ENCODE measurements around the gene DPY19L1. TPM values are rescaled to one million over a fixed set of nuclear protein-coding genes. Genes with fewer than 3 reads are reported as not detected.
"Not testable (repeated sequence)": the region's sequence is repeated elsewhere in the genome, so short reads cannot be mapped to it uniquely, and the experiment has no call there.

DPY19L1 gene
- total RNA-seq, 1 donor from 2014 or later = 65.2 TPM

DNA sequence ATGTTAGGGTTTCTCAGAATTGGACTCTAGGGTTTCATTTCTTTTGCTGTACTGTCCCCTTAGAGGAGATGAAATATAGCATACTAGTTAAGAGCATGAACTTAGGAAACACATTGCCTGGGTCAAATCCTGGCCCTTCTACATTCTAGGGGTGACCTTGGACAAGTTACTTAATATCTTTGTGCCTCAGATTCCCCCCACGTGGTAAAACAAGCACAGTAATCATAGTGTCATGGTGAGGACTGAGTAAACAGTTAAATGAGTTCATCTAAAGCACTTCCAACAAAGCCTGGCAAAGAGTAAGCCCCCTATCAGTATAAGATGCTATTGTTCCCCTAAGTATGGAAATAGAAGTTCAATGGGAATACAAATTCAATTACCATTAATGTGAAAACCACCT is 5.1 kb downstream of the DPY19L1 start:
- peak; percentile 22 for DNase-seq

DNA sequence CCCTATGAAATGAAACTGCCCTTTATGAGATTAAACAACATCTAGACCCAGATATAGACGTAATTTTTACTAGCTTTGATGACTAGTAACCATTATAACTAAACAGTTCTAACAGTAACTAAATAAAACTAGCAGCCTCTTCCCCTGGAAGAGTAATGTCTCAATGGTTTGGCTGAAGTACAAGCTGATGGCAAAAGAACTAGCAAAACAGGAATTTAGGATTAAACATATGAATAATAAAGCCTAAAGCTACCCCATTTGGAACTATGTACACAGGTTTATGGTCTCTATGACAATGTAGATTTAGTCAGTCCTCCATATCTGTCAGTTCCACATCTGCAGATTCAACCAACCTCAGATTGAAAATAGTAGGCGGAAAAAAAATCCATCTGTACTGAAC is 6.4 kb downstream of the DPY19L1 start:
- DNase-seq = no peak

DNA sequence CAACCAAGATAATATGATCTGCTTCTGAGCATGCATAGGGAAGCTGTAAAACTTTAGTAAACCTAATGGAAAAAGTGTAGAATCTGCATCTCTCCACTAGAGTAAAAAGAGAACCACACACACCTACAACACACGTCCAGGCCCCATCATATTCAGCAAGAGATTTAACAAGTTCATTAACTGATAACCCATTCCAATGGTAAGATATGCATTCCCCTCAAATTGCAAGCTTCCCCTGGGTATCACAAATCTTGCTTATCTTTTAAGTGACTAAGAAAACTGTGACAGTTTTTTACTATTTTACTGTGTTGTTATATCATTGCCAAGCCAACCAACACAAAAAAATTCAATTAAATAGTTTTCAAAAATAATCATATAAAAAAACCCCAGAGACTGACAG is 8.0 kb downstream of the DPY19L1 start:
- DNase-seq = no peak

DNA sequence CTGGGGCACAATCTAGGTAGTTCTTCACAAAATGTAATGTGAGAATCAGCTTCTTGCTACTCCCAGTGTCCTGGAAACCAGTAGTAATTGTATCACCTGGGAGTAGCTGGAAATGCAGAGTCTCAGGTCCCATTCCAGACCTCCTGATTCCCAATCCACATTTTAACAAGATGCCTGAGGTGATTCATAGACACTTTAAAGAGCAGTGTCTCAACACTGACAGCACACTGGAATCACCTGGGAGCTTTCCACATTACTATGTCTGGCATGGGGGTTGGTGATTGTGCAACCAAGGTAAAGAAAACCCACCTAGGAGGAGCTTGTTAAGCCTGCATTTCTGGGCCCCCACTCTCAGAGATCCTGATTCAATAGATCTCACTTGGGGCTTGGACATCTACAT is 11.1 kb downstream of the DPY19L1 start:
- DNase-seq = no peak

DNA sequence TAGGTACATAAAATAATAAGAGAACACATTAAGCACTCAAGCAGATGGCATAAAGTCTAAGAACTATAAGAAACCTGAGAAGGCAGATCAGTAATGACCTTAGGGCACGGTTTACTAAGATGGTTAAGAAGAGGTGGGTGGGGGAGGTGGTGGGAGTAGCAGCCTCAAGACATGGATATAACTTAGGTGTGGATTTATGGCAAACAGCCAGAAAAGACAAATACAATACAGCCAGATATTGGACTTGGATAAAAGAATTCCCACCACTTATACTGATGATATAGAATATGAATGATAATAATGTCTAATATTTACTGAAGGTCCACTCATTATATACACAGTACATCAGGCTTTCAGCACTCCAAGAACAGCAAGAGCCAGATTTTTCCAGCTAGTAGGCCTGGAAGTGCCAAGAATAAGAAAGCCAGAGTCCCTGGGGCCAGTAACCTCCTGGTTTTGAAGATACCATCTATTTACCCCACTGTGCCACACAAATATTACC is 11.9 kb downstream of the DPY19L1 start:
- no peak for DNase-seq

DNA sequence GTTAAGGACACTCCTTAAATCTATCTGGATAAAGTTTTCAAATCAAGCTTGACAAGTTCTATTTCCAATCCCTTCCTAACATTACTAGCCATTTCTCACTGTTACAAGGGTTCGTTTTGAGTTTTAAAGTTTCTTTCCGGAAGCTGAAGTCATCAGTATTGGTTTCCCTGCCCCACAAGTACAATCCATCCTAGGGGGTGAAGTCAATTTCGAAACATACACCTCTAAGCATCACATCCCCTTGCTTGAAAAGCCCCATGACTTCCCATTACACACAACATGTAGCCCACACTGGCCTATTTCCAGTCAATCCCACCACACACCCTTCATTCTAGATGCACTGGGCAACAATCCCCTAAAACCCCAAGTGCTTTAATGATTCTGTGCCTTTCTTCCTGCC is 13.0 kb downstream of the DPY19L1 start:
- no peak for DNase-seq

DNA sequence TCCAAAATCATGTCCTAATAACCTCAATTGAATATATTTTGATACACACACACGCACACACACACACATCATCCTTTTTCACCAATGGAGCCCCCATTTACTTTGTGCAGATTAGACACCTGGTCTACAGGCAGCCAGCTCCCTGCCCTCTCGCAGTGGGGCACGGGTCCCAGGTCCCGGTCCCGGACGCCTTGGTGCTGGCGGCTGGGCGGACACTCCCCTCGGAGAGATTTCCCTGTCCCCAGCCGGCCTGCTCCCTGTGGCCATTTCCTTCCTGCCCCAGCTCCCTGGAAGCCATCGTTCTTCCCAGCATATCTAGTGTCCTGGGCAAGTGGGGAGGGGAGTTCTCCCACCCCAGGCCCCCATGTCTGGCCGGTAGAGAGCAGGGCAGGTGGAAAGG is 14.6 kb downstream of the DPY19L1 start:
- DNase-seq = no peak

DNA sequence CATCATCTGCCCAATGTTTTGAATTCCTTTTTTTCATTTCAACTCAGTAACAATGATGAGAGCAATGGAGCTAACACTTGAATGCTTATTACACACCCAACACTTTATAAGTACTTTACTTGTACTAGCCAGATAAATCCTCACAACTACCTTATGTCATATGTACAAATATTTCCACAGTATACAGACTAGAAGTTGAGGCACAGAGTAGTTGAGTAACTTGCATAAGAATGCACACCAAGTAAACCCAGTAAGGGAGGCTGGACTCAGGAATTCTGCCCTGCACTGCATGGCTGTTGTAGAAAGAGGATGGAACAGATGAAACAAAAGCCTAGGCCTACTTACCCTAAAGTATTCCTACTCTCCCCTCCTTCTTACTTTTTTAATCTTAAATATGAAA is 15.8 kb downstream of the DPY19L1 start:
- no peak for DNase-seq

DNA sequence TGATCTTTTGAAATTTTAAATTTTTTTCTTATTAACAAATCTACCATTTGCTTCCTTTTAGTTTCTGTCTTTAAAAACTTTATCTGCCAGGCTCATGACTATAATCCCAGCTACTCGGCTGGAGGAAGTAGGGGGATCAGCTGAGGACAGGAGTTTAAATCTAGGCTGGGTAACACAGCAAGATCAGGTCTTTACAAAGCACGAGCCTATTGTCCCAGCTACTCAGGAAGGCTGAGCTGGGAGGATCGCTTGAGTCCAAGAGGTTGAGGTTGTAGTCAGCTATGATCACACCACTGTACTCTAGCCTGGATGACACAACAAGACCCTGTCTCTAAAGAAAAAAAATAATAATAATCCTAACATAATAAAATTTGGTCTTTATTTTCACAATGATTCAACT is 17.5 kb downstream of the DPY19L1 start:
- DNase-seq = no peak

DNA sequence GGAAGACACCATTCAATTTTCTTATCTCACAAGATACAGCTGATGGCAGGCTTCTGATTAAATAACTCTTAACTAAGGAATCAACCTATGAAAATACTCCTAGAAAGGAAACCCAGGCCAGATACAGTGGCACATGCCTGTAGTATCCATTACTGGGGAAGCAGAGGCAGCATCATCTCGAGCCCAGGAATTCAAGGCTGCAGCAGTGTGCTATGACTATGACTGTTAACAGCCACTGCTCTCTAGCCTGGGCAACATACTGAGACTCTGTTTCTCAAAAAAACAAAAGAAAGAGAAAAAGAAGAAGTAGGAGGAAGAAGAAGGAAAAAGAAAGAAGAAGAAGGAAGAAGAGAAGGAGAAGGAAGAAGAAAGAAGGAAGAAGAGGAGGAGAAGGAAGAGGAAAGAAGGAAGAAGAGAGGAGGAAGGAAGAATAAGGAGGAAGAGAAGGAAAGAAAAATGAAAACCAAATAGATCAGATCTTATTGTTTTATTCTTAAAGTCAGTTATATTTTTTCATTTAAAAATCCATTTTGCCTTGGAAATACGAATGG is 18.0 kb downstream of the DPY19L1 start:
- DNase-seq = no peak

DNA sequence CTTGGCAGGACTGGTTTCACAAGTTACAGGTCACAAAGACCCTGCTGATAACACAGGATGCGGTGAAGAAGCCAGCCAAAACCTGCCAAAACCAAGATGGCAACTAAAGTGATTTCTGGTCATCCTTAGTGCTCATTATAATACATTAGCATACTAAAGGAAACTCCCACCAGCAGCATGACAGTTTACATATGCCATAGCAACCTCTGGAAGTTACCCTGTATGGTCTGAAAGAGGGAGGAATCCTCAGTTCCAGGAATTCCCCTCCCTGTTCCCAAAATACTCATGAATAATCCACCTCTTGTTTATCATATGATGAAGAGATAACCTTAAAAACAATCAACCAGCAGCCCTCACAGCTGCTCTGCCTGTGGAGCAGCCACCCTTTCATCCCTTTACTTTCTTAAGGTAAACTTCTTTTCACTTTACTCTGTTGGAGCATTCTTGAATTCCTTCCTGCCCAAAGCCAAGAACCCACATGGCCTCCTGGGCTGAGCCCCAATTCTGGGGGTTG is 21.9 kb downstream of the DPY19L1 start:
- DNase-seq = peak; percentile 34

DNA sequence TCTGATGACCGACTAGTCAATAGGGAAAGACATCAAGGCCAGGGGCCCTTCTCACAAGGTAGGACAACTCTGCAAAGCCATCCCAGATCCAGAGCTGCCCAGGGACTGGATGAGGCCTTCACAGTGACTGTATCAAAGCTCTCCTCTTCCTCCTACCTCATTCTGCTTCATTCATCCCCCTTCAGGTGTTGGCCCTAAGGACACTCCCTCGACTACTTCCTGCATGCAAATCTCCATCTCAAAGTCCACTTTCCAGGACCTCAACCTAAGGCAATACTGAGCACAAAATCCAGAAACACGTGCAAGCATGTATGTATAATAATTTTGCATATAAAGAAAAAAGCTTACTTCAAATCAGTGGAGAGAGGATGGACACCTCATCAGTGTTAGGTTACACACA is 25.1 kb downstream of the DPY19L1 start:
- DNase-seq = no peak

DNA sequence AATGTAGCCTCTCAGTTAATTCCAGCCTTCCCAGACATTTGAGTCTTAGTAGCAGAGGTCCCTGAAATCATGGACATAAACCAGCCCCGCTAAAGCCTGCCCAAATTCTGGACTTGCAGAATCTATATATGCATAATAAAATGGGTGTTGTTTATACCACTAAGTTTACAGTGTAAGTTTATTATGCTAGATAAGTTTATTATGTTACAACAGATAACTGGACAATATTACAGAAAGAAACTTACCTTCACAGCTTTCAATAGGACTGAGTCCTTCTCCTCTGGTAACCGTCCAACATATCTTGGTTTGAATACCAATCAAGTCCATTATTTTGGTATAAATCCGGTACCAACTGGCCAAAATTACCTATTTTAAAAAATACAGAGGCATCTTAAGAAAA is 26.2 kb downstream of the DPY19L1 start:
- no peak for DNase-seq

DNA sequence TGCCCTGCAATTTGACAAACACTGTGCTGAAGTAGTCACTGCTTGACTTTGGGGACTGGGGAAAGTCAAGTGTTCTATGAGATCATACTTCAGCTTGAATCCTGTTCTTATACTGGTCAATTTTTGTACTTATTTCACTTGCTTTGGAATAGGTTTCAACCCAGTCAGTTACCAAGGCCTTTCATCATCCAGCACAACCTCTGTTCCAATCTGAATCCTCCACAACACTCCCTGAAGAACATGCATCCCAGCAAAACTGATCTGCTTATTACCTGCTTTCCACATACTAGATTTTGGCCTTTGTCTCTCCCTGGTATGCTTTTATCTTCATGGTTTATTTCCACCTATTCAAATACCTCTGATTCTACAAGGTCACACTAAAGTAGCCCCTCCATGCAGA is 29.5 kb downstream of the DPY19L1 start:
- no peak for DNase-seq

DNA sequence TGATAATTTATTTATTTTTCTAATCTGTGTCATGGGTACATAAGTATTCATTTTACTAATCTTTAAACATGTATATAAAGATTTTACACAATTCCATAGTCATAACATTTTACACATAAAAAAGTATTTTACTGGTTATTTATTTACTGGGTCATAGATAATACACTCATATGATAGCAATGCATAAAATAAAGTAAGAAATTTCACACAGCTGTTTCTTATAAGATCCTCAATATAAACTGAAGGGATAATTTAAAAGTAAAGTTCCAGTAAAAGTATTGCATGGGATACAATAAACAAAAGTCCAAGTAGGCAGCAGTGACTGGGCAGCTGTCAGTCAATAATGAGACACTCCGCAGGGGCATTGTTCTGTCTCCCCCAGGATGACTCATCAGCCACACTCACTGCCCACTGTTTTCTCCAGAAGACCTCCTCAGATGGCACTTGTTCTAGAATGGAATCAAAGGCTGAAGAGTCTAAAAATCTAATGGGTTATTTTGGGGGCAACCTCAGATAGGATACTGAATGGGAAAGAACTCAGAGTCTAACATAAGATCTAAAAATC is 32.7 kb downstream of the DPY19L1 start:
- peak; percentile 81 for DNase-seq

DNA sequence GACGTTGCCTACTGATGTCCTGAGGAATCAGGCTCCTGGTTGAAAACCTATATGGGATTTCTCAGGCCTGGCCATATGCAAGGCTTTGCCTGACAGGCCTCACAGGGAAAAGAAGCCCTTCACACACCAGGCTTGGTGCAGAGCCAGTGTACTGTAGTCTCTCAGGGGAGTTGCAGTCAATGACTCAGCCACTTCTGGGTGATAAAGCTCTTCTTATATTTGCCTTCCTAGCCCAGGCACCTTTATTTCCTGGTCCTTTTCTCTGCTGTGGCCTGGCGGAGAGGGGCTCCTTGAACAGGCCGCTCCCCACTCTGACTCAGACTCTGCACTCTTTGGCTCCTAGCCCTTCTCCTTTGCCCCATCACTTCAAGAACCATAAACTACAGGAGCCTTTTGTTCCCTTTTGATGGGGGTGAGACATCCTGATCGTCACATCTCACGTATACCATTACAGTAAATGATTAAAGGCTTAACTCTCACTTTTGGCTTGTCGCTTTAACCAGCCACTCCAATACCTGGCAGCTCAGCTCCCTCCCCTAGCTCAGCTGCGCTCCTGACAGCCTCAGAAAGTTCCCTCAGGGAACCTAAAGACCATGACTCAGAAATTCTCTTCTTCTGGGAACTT is 33.5 kb downstream of the DPY19L1 start:
- peak; percentile 69 for DNase-seq

DNA sequence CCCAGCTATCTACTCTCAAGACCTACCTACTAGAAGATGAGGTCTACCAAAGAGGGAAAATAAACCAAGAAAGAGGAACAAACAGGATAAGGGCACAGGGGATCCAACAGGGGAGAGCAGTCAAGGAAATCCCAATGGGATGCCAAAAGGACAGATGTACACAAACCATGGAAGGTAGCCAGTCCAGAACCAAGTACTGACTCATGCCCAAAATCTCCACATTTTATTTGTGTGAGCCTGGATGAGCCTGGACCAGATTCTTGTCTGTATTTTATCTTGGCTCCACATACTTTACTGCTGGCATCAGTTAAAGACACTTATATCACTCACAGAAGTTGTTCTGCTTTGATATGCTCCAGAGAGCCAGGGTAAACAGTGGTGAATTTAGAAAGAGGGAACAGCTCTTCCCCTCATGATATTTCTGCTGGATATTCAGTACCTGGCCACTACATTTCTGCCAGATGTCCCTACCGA is 34.1 kb downstream of the DPY19L1 start:
- peak; percentile 4 for DNase-seq

DNA sequence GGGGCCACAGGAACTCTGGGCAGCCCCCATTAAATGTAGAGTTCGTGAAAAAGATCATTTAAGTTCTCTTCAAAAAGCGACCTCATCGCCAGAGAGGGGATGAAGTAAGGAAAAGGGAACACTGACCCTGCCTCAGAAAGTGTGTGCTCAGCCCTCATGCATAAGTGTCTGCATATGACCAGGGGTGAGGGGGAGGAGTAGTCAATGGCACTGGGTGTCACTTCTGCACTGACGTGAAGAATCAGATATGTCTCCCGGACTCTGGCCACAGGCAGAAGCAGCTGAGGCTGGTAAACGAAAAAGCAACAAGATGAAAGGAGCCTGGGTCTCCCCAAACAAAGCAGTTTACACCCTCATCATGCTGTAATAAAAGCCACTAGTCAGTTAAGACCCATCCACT is 39.0 kb downstream of the DPY19L1 start:
- not testable (repeated sequence) for DNase-seq

DNA sequence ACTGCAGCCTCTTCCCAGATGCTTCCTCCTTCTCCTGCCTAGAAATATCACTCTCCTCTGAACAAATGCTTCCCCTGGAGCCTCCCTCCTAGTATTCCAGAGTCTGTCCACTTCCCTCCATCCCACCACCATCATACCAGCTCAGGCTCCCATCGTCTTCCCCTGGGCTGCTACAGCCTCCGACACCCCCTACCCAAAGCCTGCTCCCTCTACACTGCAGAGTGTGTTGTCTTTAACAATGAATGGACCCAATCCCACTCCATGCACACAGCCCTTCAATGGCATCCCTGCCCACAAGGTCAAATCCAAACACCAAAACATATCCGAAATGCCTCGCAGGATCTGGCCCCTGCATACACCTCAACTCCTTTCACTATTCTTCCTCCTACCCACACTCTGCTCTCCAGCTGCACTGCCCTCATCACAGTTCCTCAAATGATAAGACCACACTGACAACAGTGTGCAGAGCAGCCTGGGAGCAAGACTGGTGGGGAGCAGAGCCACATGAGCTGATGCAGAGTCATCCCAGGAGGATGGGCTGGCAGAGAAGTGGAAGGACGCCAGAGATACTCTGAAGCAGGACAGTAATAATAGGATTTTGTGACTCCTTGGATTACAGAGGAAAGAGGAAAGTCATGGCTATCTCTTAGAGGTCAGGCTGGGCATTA is 40.7 kb downstream of the DPY19L1 start:
- not testable (repeated sequence) for DNase-seq

DNA sequence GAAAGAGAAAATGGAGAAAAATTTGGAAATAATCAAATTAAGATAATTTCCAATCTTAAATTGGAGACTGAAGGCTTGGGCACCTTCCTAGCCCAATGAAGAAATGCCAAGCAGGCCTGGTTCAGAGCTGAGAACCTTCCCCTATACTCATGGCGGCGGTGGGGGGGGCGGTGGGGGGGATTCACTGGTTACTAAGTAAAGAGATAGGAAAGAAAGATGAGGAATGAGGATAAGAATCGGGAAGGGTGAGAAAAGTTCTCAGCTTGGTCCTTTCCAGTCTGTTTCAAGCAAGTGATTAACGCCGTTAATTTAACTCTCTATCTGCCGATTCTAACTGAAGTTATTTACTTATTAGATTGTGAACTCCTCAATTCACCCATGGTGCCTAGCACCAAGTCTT is 41.5 kb downstream of the DPY19L1 start:
- DNase-seq = no peak

DNA sequence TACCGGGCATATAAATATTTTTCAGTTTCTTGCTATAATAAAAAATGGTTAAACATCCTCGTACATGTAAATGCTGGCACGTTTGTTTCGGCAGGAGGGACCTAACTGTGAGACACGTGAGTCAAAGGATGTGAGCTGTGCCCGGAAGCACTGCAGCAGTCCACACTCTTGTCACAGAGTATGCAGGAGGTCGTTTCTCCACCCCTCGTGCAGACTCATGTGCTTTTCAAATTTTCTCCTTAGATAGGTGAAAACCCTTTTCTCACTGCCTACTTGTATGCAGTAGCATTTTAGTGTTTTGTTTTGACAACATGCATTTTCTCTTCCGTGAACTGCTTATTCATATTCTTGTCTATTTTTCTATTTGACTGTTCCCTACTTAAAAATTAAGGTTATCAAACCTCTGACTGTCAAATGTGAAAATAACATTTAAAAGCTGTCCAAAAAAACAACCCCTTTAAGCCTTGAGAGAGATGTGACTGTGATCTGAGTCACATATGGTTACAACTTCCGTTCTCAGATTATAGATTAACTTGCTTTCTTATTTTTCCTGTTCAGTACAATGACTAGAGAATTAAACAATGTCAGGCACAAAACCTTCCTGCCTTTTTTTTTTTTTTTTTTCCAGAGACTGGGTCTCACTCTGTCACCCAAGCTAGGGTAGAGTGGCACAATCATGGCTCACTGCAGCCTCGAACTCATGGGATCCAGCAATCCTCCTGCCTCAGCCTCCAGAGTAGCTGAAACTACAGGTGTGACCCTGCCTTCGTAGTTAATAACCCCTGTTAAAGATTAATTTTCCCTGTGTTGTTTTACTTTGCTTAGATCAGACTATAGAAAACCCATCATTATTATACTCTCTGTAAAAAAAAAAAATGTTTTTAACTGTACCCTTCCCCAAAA is 45.1 kb downstream of the DPY19L1 start:
- peak; percentile 89 for DNase-seq

DNA sequence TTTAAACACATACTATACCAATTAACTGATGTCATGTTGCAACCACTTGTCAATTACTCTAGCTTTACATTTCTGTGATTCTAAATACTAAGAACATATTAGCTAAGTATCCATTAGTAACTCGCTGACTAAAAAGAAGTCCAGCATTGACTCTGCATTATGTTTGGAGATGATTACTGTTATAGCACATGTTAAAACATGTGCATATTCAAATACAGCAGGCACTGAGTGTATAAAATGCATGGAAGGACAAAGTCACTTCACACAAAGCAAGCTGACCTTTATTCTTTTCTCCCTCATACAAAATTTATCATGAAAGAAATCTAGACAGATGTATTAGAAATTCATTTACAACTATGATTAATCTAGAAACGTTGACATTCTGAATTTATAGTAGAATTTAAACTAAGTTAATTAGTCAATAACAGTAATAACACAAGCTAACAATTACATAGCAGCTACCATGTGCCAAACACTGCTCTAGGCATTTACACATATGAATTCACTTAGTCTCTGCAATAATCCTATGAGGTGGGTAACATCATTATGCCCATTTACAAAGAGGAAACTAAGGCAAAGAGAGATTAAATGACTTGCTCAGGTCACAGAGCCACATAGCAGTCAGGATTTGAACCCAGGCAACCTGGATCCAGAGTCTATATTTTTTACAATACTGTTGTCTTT is 48.7 kb downstream of the DPY19L1 start:
- DNase-seq = not testable (repeated sequence)

Data from dermis blood vessel endothelial cell (primary cell).